Measurements from ENCODE around the gene EGLN1.
"Not testable (repeated sequence)": the region's sequence is repeated elsewhere in the genome, so short reads cannot be mapped to it uniquely, and the experiment has no call there.

The EGLN1 gene

GRCh38 chr1:231443363-231443762 is 21.3 kb upstream of the EGLN1 start:
- no peak overlapping the region for H3K27ac ChIP-seq (ENCODE audit: low read depth, low read length)
- no peaks in the 10 kb centered on the region for H3K36me3 ChIP-seq (ENCODE audit: insufficient read depth, low read length)
- peaks cover 5% of the 10 kb centered on the region for H3K9me3 ChIP-seq (ENCODE audit: low read length)

GRCh38 chr1:231442735-231443134 is 20.6 kb upstream of the EGLN1 start:
- Histone ChIP-seq H3K9me3 (ENCODE audit: low read length) (peaks cover 5% of the 10 kb centered on the region), H3K4me1 (ENCODE audit: insufficient read depth, low read length) (no peaks in the 10 kb centered on the region), H3K36me3 (ENCODE audit: insufficient read depth, low read length) (no peaks in the 10 kb centered on the region), H3K4me3 (ENCODE audit: low read depth in 1 of 2, low read length in 2 of 2) (no peak overlapping the region), H3K9ac (ENCODE audit: low read length) (no peak overlapping the region), H3K27me3 (ENCODE audit: control insufficient read depth in 1 of 2, insufficient read depth in 2 of 2, low read length in 2 of 2) (no peaks in the 10 kb centered on the region), H3K27ac (ENCODE audit: low read depth, low read length) (no peak overlapping the region)

More at GRCh38 chr1:231443363-231443762, 21.3 kb upstream of the EGLN1 start:
- Histone ChIP-seq H3K27me3 (ENCODE audit: control insufficient read depth in 1 of 2, insufficient read depth in 2 of 2, low read length in 2 of 2) (no peaks in the 10 kb centered on the region), H3K4me1 (ENCODE audit: insufficient read depth, low read length) (no peaks in the 10 kb centered on the region), H3K4me3 (ENCODE audit: low read depth in 1 of 2, low read length in 2 of 2) (no peak overlapping the region), H3K9ac (ENCODE audit: low read length) (no peak overlapping the region)

GRCh38 chr1:231432996-231433395 is 10.9 kb upstream of the EGLN1 start:
- no peaks in the 10 kb centered on the region for H3K27me3 ChIP-seq (ENCODE audit: control insufficient read depth in 1 of 2, insufficient read depth in 2 of 2, low read length in 2 of 2)
- no peaks in the 10 kb centered on the region for H3K9me3 ChIP-seq (ENCODE audit: low read length)
- H3K9ac ChIP-seq (ENCODE audit: low read length), result no peak overlapping the region
- no peak overlapping the region for H3K27ac ChIP-seq (ENCODE audit: low read depth, low read length)
- H3K36me3 ChIP-seq (ENCODE audit: insufficient read depth, low read length), result no peaks in the 10 kb centered on the region
- H3K4me1 ChIP-seq (ENCODE audit: insufficient read depth, low read length), result no peaks in the 10 kb centered on the region
- no peak overlapping the region for H3K4me3 ChIP-seq (ENCODE audit: low read depth in 1 of 2, low read length in 2 of 2)

- H3K4me3 ChIP-seq (ENCODE audit: low read depth in 1 of 2, low read length in 2 of 2), result no peak overlapping the region
Measured at GRCh38 chr1:231431665-231432415, 9.8 kb upstream of the EGLN1 start.

GRCh38 chr1:231430678-231431352 is 8.7 kb upstream of the EGLN1 start:
- H3K27me3 ChIP-seq (ENCODE audit: control insufficient read depth in 1 of 2, insufficient read depth in 2 of 2, low read length in 2 of 2); H3K9ac ChIP-seq (ENCODE audit: low read length); H3K27ac ChIP-seq (ENCODE audit: low read depth, low read length); H3K36me3 ChIP-seq (ENCODE audit: insufficient read depth, low read length); H3K4me1 ChIP-seq (ENCODE audit: insufficient read depth, low read length); H3K4me3 ChIP-seq (ENCODE audit: low read depth in 1 of 2, low read length in 2 of 2); H3K9me3 ChIP-seq (ENCODE audit: low read length): not testable (repeated sequence)

More at GRCh38 chr1:231431665-231432415, 9.8 kb upstream of the EGLN1 start:
- Histone ChIP-seq H3K9ac (ENCODE audit: low read length) (no peak overlapping the region), H3K27me3 (ENCODE audit: control insufficient read depth in 1 of 2, insufficient read depth in 2 of 2, low read length in 2 of 2) (no peaks in the 10 kb centered on the region), H3K27ac (ENCODE audit: low read depth, low read length) (no peak overlapping the region), H3K4me1 (ENCODE audit: insufficient read depth, low read length) (no peaks in the 10 kb centered on the region), H3K36me3 (ENCODE audit: insufficient read depth, low read length) (no peaks in the 10 kb centered on the region), H3K9me3 (ENCODE audit: low read length) (no peaks in the 10 kb centered on the region)

GRCh38 chr1:231428377-231428776 is 6.3 kb upstream of the EGLN1 start:
- peaks cover 2% of the 10 kb centered on the region for H3K4me1 ChIP-seq (ENCODE audit: insufficient read depth, low read length)
- no peak overlapping the region for H3K27ac ChIP-seq (ENCODE audit: low read depth, low read length)

GRCh38 chr1:231424950-231425805 is 3.1 kb upstream of the EGLN1 start:
- H3K27ac ChIP-seq (ENCODE audit: low read depth, low read length), result no peak overlapping the region
- no peak overlapping the region for H3K9ac ChIP-seq (ENCODE audit: low read length)

More at GRCh38 chr1:231428377-231428776, 6.3 kb upstream of the EGLN1 start:
- Histone ChIP-seq H3K36me3 (ENCODE audit: insufficient read depth, low read length) (no peaks in the 10 kb centered on the region), H3K9me3 (ENCODE audit: low read length) (no peaks in the 10 kb centered on the region), H3K4me3 (ENCODE audit: low read depth in 1 of 2, low read length in 2 of 2) (no peak overlapping the region), H3K9ac (ENCODE audit: low read length) (no peak overlapping the region), H3K27me3 (ENCODE audit: control insufficient read depth in 1 of 2, insufficient read depth in 2 of 2, low read length in 2 of 2) (no peaks in the 10 kb centered on the region)

GRCh38 chr1:231423648-231424047 is 1.6 kb upstream of the EGLN1 start:
- no peaks in the 10 kb centered on the region for H3K27me3 ChIP-seq (ENCODE audit: control insufficient read depth in 1 of 2, insufficient read depth in 2 of 2, low read length in 2 of 2)
- no peak overlapping the region for H3K9ac ChIP-seq (ENCODE audit: low read length)
- no peak overlapping the region for H3K4me3 ChIP-seq (ENCODE audit: low read depth in 1 of 2, low read length in 2 of 2)
- H3K9me3 ChIP-seq (ENCODE audit: low read length), result no peaks in the 10 kb centered on the region
- no peaks in the 10 kb centered on the region for H3K36me3 ChIP-seq (ENCODE audit: insufficient read depth, low read length)
- no peak overlapping the region for H3K27ac ChIP-seq (ENCODE audit: low read depth, low read length)
- peaks cover 15% of the 10 kb centered on the region for H3K4me1 ChIP-seq (ENCODE audit: insufficient read depth, low read length)

More at GRCh38 chr1:231424950-231425805, 3.1 kb upstream of the EGLN1 start:
- H3K4me3 ChIP-seq (ENCODE audit: low read depth in 1 of 2, low read length in 2 of 2), result no peak overlapping the region
- H3K4me1 ChIP-seq (ENCODE audit: insufficient read depth, low read length), result peaks cover 9% of the 10 kb centered on the region
- no peaks in the 10 kb centered on the region for H3K9me3 ChIP-seq (ENCODE audit: low read length)
- H3K27me3 ChIP-seq (ENCODE audit: control insufficient read depth in 1 of 2, insufficient read depth in 2 of 2, low read length in 2 of 2), result no peaks in the 10 kb centered on the region
- H3K36me3 ChIP-seq (ENCODE audit: insufficient read depth, low read length), result no peaks in the 10 kb centered on the region

- peak overlapping the region; percentile 41 to 68 for H3K4me3 ChIP-seq (ENCODE audit: low read depth in 1 of 2, low read length in 2 of 2)
- H3K9me3 ChIP-seq (ENCODE audit: low read length), result no peaks in the 10 kb centered on the region
- H3K27me3 ChIP-seq (ENCODE audit: control insufficient read depth in 1 of 2, insufficient read depth in 2 of 2, low read length in 2 of 2), result no peaks in the 10 kb centered on the region
- H3K9ac ChIP-seq (ENCODE audit: low read length), result peak overlapping the region; percentile 75
- no peaks in the 10 kb centered on the region for H3K36me3 ChIP-seq (ENCODE audit: insufficient read depth, low read length)
- H3K4me1 ChIP-seq (ENCODE audit: insufficient read depth, low read length), result peaks cover 23% of the 10 kb centered on the region
- H3K27ac ChIP-seq (ENCODE audit: low read depth, low read length), result peak overlapping the region; percentile 80
Measured at GRCh38 chr1:231422798-231423309, 767 bp upstream of the EGLN1 start.

GRCh38 chr1:231421546-231421970 is 529 bp downstream of the EGLN1 start:
- Histone ChIP-seq H3K9ac (ENCODE audit: low read length) (no peak overlapping the region), H3K36me3 (ENCODE audit: insufficient read depth, low read length) (no peaks in the 10 kb centered on the region), H3K9me3 (ENCODE audit: low read length) (no peaks in the 10 kb centered on the region), H3K27ac (ENCODE audit: low read depth, low read length) (peak overlapping the region; percentile 87), H3K27me3 (ENCODE audit: control insufficient read depth in 1 of 2, insufficient read depth in 2 of 2, low read length in 2 of 2) (no peaks in the 10 kb centered on the region), H3K4me1 (ENCODE audit: insufficient read depth, low read length) (peaks cover 36% of the 10 kb centered on the region), H3K4me3 (ENCODE audit: low read depth in 1 of 2, low read length in 2 of 2) (peak overlapping the region; percentile 62 to 65)
